Stimulated activated CD4-positive, alpha-beta T cell treated with anti-CD3 and anti-CD28 coated beads, Interleukin-2, amount 100 ng/mL, for 24 hours (primary cell): ENCODE results near the gene MXRA8.
A peak's percentile ranks its signal among the peaks of the same experiment; 100 is the strongest.

Experiments
- DNase-seq, 2 donors: peaks; one replicate each; pipeline ENCODE4 v3.0.0-alpha.2; 2020

Gene MXRA8

GRCh38 chr1:1333551-1334241 is 24.7 kb downstream of the MXRA8 start:
- no peak for DNase-seq

GRCh38 chr1:1332774-1333480 is 25.4 kb downstream of the MXRA8 start:
- DNase-seq: no peak

GRCh38 chr1:1332031-1332755 is 26.2 kb downstream of the MXRA8 start:
- no peak for DNase-seq

GRCh38 chr1:1331068-1331965 is 27.0 kb downstream of the MXRA8 start, which contains the start of gene TAS1R3:
Gene TAS1R3 (plus strand): TSS chr1:1331280. CDS start chr1:1331346, 66 bp downstream.
- no peak for DNase-seq

- no peak for DNase-seq
Measured at GRCh38 chr1:1330366-1331067, 27.8 kb downstream of the MXRA8 start.

DNA sequence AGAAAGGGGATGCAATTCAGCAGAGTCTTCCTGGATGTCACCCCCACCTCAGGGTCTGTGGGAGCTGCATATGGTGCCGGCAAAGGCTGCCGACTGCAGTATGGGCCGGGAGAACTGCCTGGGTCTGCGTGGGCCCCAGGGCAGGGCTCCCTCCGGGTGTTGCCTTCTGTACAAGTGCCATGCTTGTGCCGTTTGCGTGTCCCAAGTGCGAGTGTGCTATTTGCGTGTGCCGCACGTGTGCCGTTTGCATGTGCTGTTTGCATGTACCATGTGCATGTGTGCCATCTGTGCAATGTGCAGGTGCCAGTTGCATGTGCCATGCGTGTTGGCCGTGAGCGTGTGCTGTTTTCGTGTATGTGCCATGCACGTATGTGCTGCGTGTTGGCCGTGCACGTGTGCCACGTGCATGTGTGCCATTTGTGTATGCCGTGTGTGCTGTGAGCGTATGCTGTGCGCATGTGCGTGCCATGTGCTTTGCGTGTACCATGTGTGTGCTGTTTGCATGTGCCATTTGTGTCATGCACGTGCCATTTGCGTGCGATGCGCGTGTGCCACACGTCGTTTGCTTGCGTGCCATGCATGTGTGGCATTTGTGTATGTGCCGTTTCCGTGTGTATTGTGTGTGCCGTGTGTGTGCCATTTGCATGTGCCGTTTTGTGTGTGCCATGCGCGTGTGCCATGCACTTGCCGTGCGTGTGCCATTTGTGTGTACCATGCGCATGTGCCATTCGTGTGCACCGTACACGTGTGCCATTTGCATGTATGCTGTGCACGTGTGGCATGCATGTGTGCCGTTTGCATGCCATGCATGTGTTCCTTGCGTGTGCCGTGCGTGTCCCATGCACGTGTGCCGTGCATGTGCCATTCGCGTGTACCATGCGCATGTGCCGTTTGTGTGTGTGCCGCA is 28.8 kb downstream of the MXRA8 start:
- no peak for DNase-seq

GRCh38 chr1:1328254-1328653 is 30.1 kb downstream of the MXRA8 start:
- no peak for DNase-seq

GRCh38 chr1:1327291-1327690 is 31.1 kb downstream of the MXRA8 start:
- no peak for DNase-seq

- DNase-seq: no peak
Measured at GRCh38 chr1:1326075-1326605, 32.2 kb downstream of the MXRA8 start.

GRCh38 chr1:1325288-1326074 is 32.9 kb downstream of the MXRA8 start:
- DNase-seq: no peak

- peak; percentile 96 to 97 for DNase-seq
Measured at GRCh38 chr1:1324524-1325287, 33.6 kb downstream of the MXRA8 start, which contains the start of the genes CPTP and INTS11. Gene CPTP (plus strand): TSS chr1:1324802. CDS start chr1:1326911, 2,109 bp downstream. Gene INTS11 (minus strand): TSS chr1:1324660. CDS start chr1:1324608, 52 bp downstream.

GRCh38 chr1:1324084-1324523 is 34.3 kb downstream of the MXRA8 start:
- DNase-seq: no peak

GRCh38 chr1:1322952-1323351 is 35.4 kb downstream of the MXRA8 start:
- DNase-seq: no peak

DNA sequence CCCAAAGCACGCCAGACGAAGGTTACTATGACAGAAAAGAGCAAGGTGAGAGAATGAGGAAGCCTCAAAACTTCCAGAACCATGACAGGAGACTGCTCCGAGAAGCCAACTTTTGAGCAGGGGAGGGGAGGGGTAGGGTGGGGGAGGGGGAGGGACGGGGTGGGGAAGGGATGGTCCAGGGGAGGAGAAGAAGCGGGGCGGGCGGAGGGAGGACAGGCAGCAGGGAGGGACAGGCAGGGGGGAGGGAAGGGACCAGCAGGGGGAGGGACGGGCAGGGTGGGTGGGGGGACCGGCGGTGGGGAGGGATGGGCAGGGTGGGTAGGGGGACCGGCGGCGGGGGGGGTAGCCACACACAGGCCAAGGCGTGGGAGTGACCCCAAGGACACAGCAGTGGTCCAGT is 35.9 kb downstream of the MXRA8 start:
- no peak for DNase-seq

GRCh38 chr1:1321477-1321876 is 36.9 kb downstream of the MXRA8 start:
- DNase-seq: no peak

GRCh38 chr1:1320666-1321448 is 37.5 kb downstream of the MXRA8 start:
- no peak for DNase-seq

DNA sequence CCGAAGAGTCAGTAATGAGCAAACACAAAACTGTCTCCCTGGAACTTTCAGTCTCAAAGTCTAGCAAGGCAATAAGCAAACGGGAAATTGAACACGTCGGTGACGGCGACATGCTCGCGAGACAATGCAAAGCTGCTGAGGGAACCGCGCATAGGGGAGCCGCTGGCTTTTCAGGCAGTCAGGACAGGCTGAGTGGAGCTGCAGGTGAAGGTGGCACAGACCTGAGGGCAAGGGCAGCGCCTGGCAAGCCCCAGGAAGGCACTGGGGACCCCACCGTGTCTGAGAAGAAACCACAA is 38.8 kb downstream of the MXRA8 start:
- DNase-seq: no peak
